HEK293T (cell line): ENCODE data around the gene LAMP1.

Experiments used
- CTCF ChIA-PET: fragments of 350-600 bp; formaldehyde crosslinking; extraction: SDS; loops from one replicate; lab custom pipeline; 2021; ENCODE audit warnings: antibody characterized with exemption, inconsistent platforms; lab: Yijun Ruan, JAX
- POLR2A ChIA-PET: fragments of 350-600 bp; formaldehyde crosslinking; extraction: SDS; loops from one replicate; lab custom pipeline; 2020; ENCODE audit warnings: antibody characterized with exemption, inconsistent platforms; lab: Yijun Ruan, JAX
- DNase-seq: peaks from one replicate; pipeline ENCODE4 v3.0.0; 2012; ENCODE audit warnings: mixed read lengths; ENCODE audit errors: extremely low spot score
- ARNT ChIP-seq: fragments of 450-650 bp; IDR thresholded peaks from 2 replicates; pipeline ENCODE4 v1.6.1; 2017; ENCODE audit warnings: mild to moderate bottlenecking
- BHLHE40 ChIP-seq: fragments of 450-650 bp; IDR thresholded peaks from 2 replicates; pipeline ENCODE4 v1.6.1; 2016; ENCODE audit warnings: mild to moderate bottlenecking, moderate library complexity, borderline replicate concordance
- CTBP1 ChIP-seq: fragments of 450-650 bp; IDR thresholded peaks from 2 replicates; pipeline ENCODE4 v1.6.1; 2016; ENCODE audit warnings: borderline replicate concordance
- ELF4 ChIP-seq: fragments of 450-650 bp; IDR thresholded peaks from 2 replicates; pipeline ENCODE4 v1.6.1; 2017; ENCODE audit warnings: antibody characterized with exemption
- FOXA1 ChIP-seq: fragments of 450-650 bp; IDR thresholded peaks from 2 replicates; pipeline ENCODE4 v1.6.1; 2016; ENCODE audit warnings: mild to moderate bottlenecking
- FOXK2 ChIP-seq: fragments of 450-650 bp; IDR thresholded peaks from 2 replicates; pipeline ENCODE4 v1.6.1; 2016; ENCODE audit warnings: mild to moderate bottlenecking
- FOXM1 ChIP-seq: fragments of 450-650 bp; IDR thresholded peaks from 2 replicates; pipeline ENCODE4 v1.6.1; 2017; ENCODE audit warnings: mild to moderate bottlenecking, borderline replicate concordance
- HDGF ChIP-seq: fragments of 450-650 bp; IDR thresholded peaks from 2 replicates; pipeline ENCODE4 v1.6.1; 2017; ENCODE audit warnings: antibody characterized with exemption, borderline replicate concordance
- L3MBTL2 ChIP-seq: fragments of 450-650 bp; conservative IDR thresholded peaks from 2 replicates; pipeline ENCODE4 v1.6.1; 2016; ENCODE audit warnings: mild to moderate bottlenecking
- LEF1 ChIP-seq: fragments of 450-650 bp; IDR thresholded peaks from 2 replicates; pipeline ENCODE4 v1.6.1; 2017; ENCODE audit warnings: mild to moderate bottlenecking, borderline replicate concordance
- NFRKB ChIP-seq: fragments of 450-650 bp; IDR thresholded peaks from 2 replicates; pipeline ENCODE4 v1.6.1; 2016; ENCODE audit warnings: mild to moderate bottlenecking, moderate library complexity
- PKNOX1 ChIP-seq: fragments of 450-650 bp; IDR thresholded peaks from 2 replicates; pipeline ENCODE4 v1.6.1; 2016
- SP1 ChIP-seq: fragments of 450-650 bp; IDR thresholded peaks from 2 replicates; pipeline ENCODE4 v1.6.1; 2017
- SUZ12 ChIP-seq: fragments of 450-650 bp; IDR thresholded peaks from 2 replicates; pipeline ENCODE4 v1.6.1; 2016; ENCODE audit warnings: mild to moderate bottlenecking
- TARDBP ChIP-seq: fragments of 450-650 bp; IDR thresholded peaks from 2 replicates; pipeline ENCODE4 v1.6.1; 2016
- ZNF384 ChIP-seq: fragments of 450-650 bp; IDR thresholded peaks from 2 replicates; pipeline ENCODE4 v1.6.1; 2016

The LAMP1 gene

GRCh38 chr13:113275387-113275786 lies 21.7 kb upstream of the LAMP1 start:
- CTCF ChIA-PET, result no interaction called here
- TF ChIP-seq BHLHE40 (no peak), FOXK2 (no peak), L3MBTL2 (no peak), ELF4 (no peak), LEF1 (no peak), FOXA1 (no peak), FOXM1 (no peak), TARDBP (no peak), ZNF384 (peak; percentile 54; the same call in 1 of the 2 replicates)
- DNase-seq, result peak; percentile 39
- POLR2A ChIA-PET, result no interaction called here

- POLR2A ChIA-PET, result no interaction called here
- CTCF ChIA-PET, result no interaction called here
- no peak for DNase-seq
- TF ChIP-seq FOXK2, result no peak
- TF ChIP-seq SP1, result no peak
- no peak for TF ChIP-seq BHLHE40
- no peak for TF ChIP-seq FOXA1
- no peak for TF ChIP-seq ZNF384
- no peak for TF ChIP-seq CTBP1
- no peak for TF ChIP-seq L3MBTL2
- no peak for TF ChIP-seq SUZ12
- TF ChIP-seq TARDBP, result no peak
Measured at GRCh38 chr13:113280126-113280525, 16.9 kb upstream of the LAMP1 start.

GRCh38 chr13:113283904-113284303 lies 13.1 kb upstream of the LAMP1 start:
- CTCF ChIA-PET, result no interaction called here
- DNase-seq, result no peak
- POLR2A ChIA-PET, result no interaction called here
- TF ChIP-seq CTBP1 (no peak), FOXM1 (no peak)

- no peak for TF ChIP-seq ARNT
- TF ChIP-seq FOXA1, result no peak
- no peak for TF ChIP-seq LEF1
- no peak for TF ChIP-seq ELF4
- no peak for TF ChIP-seq SP1
- TF ChIP-seq FOXM1, result no peak
- TF ChIP-seq PKNOX1, result no peak
- TF ChIP-seq TARDBP, result no peak
- no peak for TF ChIP-seq SUZ12
- TF ChIP-seq NFRKB, result no peak
- no peak for TF ChIP-seq ZNF384
- no peak for TF ChIP-seq FOXK2
- no peak for TF ChIP-seq BHLHE40
- TF ChIP-seq HDGF, result no peak
- TF ChIP-seq L3MBTL2, result no peak
- no peak for TF ChIP-seq CTBP1
- DNase-seq, result no peak
- ChIA-PET POLR2A (no interaction called here), CTCF (no interaction called here)
Measured at GRCh38 chr13:113288880-113289279, 8.2 kb upstream of the LAMP1 start.

GRCh38 chr13:113291129-113291528 lies 5.9 kb upstream of the LAMP1 start:
- POLR2A ChIA-PET, result interaction anchor here (1.7 kb wide), 1 partner anchor 120 kb away, joined by 6 read pairs; no protein-coding TSS in a partner anchor
- CTCF ChIA-PET, result interaction anchor here (0.6 kb wide), 1 partner anchor 167 kb away, joined by 3 read pairs; no protein-coding TSS in a partner anchor
- DNase-seq, result no peak
- TF ChIP-seq NFRKB (no peak), ARNT (no peak), BHLHE40 (no peak), L3MBTL2 (no peak), CTBP1 (no peak), SUZ12 (no peak), FOXA1 (no peak)

GRCh38 chr13:113292021-113292862 lies 4.8 kb upstream of the LAMP1 start:
- peak; percentile 15 for DNase-seq
- ChIA-PET POLR2A (interaction anchor here (0.9 to 1.7 kb wide), 4 partner anchors 13 to 119 kb away, joined by 3 to 6 read pairs (median 4); no protein-coding TSS in a partner anchor), CTCF (interaction anchor here (0.6 kb wide), 1 partner anchor 166 kb away, joined by 3 read pairs; no protein-coding TSS in a partner anchor)
- TF ChIP-seq ELF4, result no peak
- TF ChIP-seq L3MBTL2, result no peak
- no peak for TF ChIP-seq PKNOX1
- no peak for TF ChIP-seq TARDBP
- TF ChIP-seq SUZ12, result no peak
- TF ChIP-seq LEF1, result no peak
- TF ChIP-seq HDGF, result no peak
- TF ChIP-seq CTBP1, result no peak
- TF ChIP-seq FOXK2, result no peak
- TF ChIP-seq FOXA1, result no peak
- no peak for TF ChIP-seq SP1
- no peak for TF ChIP-seq ARNT
- no peak for TF ChIP-seq ZNF384

GRCh38 chr13:113293686-113294085 lies 3.4 kb upstream of the LAMP1 start:
- ChIA-PET POLR2A (no interaction called here), CTCF (no interaction called here)
- TF ChIP-seq TARDBP (no peak), PKNOX1 (no peak), FOXK2 (no peak), ARNT (no peak), FOXM1 (no peak), NFRKB (no peak), CTBP1 (no peak), LEF1 (no peak), SUZ12 (no peak), ZNF384 (no peak), HDGF (no peak), ELF4 (no peak), BHLHE40 (no peak), L3MBTL2 (no peak), SP1 (no peak), FOXA1 (no peak)
- DNase-seq, result no peak
